ENCODE measurements around the gene GIPC1. TPM values are rescaled to one million over a fixed set of nuclear protein-coding genes. Genes with fewer than 3 reads are reported as not detected.
A peak's percentile ranks its signal among the peaks of the same experiment; 100 is the strongest.

Gene GIPC1
- total and polyA plus RNA-seq, 2 of the 4 experiments (the other 2 are of a cell fraction), result 74.2 to 133 TPM

DNA sequence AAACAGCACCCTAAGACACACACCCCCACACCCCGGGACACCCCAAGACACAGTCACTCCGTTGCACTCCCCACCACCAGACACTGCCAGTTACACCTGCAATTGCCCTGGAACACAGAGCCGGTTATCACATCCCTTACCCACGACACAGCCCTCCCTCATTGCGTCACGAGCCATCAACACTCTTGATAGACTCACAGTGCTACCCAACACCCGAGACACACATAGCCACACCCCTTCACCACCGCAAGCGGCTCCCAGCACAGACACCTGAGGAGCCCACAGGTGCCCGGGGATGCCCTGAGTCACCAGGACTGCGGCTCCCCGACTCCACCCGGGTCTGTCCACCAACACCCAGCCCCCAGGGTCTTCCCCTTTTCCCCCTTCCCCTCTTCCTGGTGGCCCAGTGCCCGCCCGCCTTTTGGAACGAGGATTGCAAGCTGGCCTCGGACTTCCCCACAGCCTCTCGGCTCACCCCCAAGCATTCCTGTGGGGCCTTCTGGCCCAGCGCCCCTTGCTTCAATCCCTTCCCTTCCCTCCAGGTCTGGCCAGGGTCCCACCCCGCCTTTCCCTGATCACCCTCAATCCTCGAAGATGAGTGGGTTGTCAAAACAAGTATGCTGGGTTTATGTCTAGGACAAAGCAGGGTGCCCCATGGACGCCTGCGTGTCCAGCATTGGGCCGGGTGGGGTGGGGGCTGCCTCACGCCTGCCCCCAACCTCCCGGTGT is 19.1 kb downstream of the GIPC1 start:
- no peak overlapping the region for H2BK5ac ChIP-seq (ENCODE audit: low read depth, low read length, poor library complexity, severe bottlenecking)
- H4K91ac ChIP-seq (ENCODE audit: insufficient read depth, low read depth, low read length), result peak overlapping the region; percentile 11; the same call in 1 of the 2 replicates
- no peak overlapping the region for H4K5ac ChIP-seq (ENCODE audit: low read depth, low read length)
- H3K79me1 ChIP-seq (ENCODE audit: low read depth in 1 of 2, low read length in 2 of 2), result peaks cover 3 to 37% of the 10 kb centered on the region in 2 experiments
- H3K9ac ChIP-seq (ENCODE audit: low read depth, low read length), result no peak overlapping the region
- peaks cover 29% of the 10 kb centered on the region for H4K20me1 ChIP-seq (ENCODE audit: insufficient read depth, low read length)
- DNase-seq (peak; percentile 88), ATAC-seq (ENCODE audit: low read depth) (peak; percentile 42)
- H2AFZ ChIP-seq (replicated peaks; ENCODE audit: low read length, poor library complexity), result peak overlapping the region; percentile 34
- H2AK5ac ChIP-seq (ENCODE audit: low read depth, low read length), result peak overlapping the region; percentile 62
- no peak overlapping the region for H3K56ac ChIP-seq (ENCODE audit: extremely low read depth, insufficient read depth, low read length)
- no peak overlapping the region for H3K23ac ChIP-seq (ENCODE audit: low read depth, low read length)
- no peak overlapping the region for H3K18ac ChIP-seq (ENCODE audit: low read depth, low read length)
- H3K36me3 ChIP-seq (ENCODE audit: control insufficient read depth, insufficient read depth, low read length), result peaks cover 20% of the 10 kb centered on the region; the same call in 1 of the 2 replicates
- POLR2A ChIA-PET (ENCODE audit: unreplicated experiment), result no interaction called here
- H4K8ac ChIP-seq (ENCODE audit: low read depth in 2 of 2, low read length in 2 of 2), result 0 out of 4 replicates have a peak overlapping the region, but pooled peaks of 1 of the 2 experiments have one; percentile 1
- H2BK15ac ChIP-seq (ENCODE audit: low read depth, low read length), result no peak overlapping the region
- 0 out of 2 replicates have a peak, but pooled peaks cover 11% of the 10 kb centered on the region for H3K9me1 ChIP-seq (ENCODE audit: insufficient read depth, low read length)
- TF ChIP-seq, protein P1, sequence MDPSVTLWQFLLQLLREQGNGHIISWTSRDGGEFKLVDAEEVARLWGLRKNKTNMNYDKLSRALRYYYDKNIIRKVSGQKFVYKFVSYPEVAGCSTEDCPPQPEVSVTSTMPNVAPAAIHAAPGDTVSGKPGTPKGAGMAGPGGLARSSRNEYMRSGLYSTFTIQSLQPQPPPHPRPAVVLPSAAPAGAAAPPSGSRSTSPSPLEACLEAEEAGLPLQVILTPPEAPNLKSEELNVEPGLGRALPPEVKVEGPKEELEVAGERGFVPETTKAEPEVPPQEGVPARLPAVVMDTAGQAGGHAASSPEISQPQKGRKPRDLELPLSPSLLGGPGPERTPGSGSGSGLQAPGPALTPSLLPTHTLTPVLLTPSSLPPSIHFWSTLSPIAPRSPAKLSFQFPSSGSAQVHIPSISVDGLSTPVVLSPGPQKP (IDR thresholded peaks at IDR 0.05; ENCODE audit: borderline replicate concordance, low read depth, low read length), result no peak
- no peak for TF ChIP-seq MAFK (IDR thresholded peaks at IDR 0.05; ENCODE audit: low read depth, low read length)
- TF ChIP-seq NFE2L2 (IDR thresholded peaks at IDR 0.05; ENCODE audit: low read depth, low read length), result no peak
- TF ChIP-seq, protein P2, sequence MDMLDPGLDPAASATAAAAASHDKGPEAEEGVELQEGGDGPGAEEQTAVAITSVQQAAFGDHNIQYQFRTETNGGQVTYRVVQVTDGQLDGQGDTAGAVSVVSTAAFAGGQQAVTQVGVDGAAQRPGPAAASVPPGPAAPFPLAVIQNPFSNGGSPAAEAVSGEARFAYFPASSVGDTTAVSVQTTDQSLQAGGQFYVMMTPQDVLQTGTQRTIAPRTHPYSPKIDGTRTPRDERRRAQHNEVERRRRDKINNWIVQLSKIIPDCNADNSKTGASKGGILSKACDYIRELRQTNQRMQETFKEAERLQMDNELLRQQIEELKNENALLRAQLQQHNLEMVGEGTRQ (IDR thresholded peaks at IDR 0.05; ENCODE audit: low read depth, low read length), result no peak
- TF ChIP-seq, protein P3, sequence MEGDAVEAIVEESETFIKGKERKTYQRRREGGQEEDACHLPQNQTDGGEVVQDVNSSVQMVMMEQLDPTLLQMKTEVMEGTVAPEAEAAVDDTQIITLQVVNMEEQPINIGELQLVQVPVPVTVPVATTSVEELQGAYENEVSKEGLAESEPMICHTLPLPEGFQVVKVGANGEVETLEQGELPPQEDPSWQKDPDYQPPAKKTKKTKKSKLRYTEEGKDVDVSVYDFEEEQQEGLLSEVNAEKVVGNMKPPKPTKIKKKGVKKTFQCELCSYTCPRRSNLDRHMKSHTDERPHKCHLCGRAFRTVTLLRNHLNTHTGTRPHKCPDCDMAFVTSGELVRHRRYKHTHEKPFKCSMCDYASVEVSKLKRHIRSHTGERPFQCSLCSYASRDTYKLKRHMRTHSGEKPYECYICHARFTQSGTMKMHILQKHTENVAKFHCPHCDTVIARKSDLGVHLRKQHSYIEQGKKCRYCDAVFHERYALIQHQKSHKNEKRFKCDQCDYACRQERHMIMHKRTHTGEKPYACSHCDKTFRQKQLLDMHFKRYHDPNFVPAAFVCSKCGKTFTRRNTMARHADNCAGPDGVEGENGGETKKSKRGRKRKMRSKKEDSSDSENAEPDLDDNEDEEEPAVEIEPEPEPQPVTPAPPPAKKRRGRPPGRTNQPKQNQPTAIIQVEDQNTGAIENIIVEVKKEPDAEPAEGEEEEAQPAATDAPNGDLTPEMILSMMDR (conservative IDR thresholded peaks at IDR 0.05; ENCODE audit: low read depth, low read length), result no peak
- TF ChIP-seq RAD21 (IDR thresholded peaks at IDR 0.05; ENCODE audit: low read length), result no peak
- no peak for TF ChIP-seq MAZ (IDR thresholded peaks at IDR 0.05; ENCODE audit: borderline replicate concordance, low read depth, low read length)
- no peak for TF ChIP-seq RFX5 (IDR thresholded peaks at IDR 0.05; ENCODE audit: low read depth, low read length)
- TF ChIP-seq BHLHE40 (IDR thresholded peaks at IDR 0.05; ENCODE audit: low read depth, low read length), result peak; percentile 84
- peak; percentile 93 for TF ChIP-seq CEBPB (IDR thresholded peaks at IDR 0.05; ENCODE audit: low read depth, low read length)
- no peak for TF ChIP-seq MXI1 (IDR thresholded peaks at IDR 0.05; ENCODE audit: borderline replicate concordance, low read depth, low read length)
- peak overlapping the region; percentile 14; the same call in 1 of the 2 replicates for H3K27ac ChIP-seq (ENCODE audit: insufficient read depth, low read length)
- 0 out of 2 replicates have a peak overlapping the region, but pooled peaks have one; percentile 3 for H3K4ac ChIP-seq (ENCODE audit: low read depth, low read length)
- 0% methylated on average over 5 of the region's 26 CpGs; no CpG with 5 or more reads in 1 of the 2 experiments for WGBS, 2 experiments (ENCODE audit: extremely low coverage in 2 of 2, insufficient read length in 1 of 2)
- dilution Hi-C loops (cut with HindIII; ENCODE audit: low sequenced_read_pairs, unreplicated experiment), result no loop called here
- H3K4me3 ChIP-seq (ENCODE audit: insufficient read depth, low read depth, low read length), result no peak overlapping the region
- H3K14ac ChIP-seq (replicated peaks; ENCODE audit: low read depth, low read length), result no peak overlapping the region
- H3K27me3 ChIP-seq (ENCODE audit: control insufficient read depth, insufficient read depth, low read length), result no peaks in the 10 kb centered on the region
- H2BK20ac ChIP-seq (ENCODE audit: low read depth, low read length), result no peak overlapping the region
- H3K9me3 ChIP-seq (ENCODE audit: control insufficient read depth, insufficient read depth, low read length), result no peaks in the 10 kb centered on the region
- H3K4me2 ChIP-seq (ENCODE audit: low read depth, low read length), result peak overlapping the region; percentile 12; the same call in 1 of the 2 replicates
- H2AK9ac ChIP-seq (replicated peaks; ENCODE audit: low read depth, low read length, poor library complexity), result peak overlapping the region; percentile 81
- intact Hi-C loops (cut with micrococcal nuclease), result loop anchor here (5.0 kb wide), 1 partner anchor 340 kb away; the partner anchor contains the start of gene ASF1B
- no TSS peak for BruUV-seq (replicated peaks)
- peaks cover 37% of the 10 kb centered on the region for H3K4me1 ChIP-seq (ENCODE audit: control insufficient read depth, insufficient read depth, low read length)
- in situ Hi-C loops (cut with MboI; ENCODE audit: low sequenced_read_pairs), result loop anchor here (10.0 kb wide), 1 partner anchor 592 kb away; no protein-coding TSS in a partner anchor
- H2BK120ac ChIP-seq (ENCODE audit: low read depth, low read length), result peak overlapping the region; percentile 32; the same call in 1 of the 2 replicates
- CTCF ChIA-PET, result no interaction called here
